HG03039 (cell line): ENCODE results near the gene GALNS.
"Not testable (repeated sequence)": the region's sequence is repeated elsewhere in the genome, so short reads cannot be mapped to it uniquely, and the experiment has no call there.

Experiments
- ATAC-seq: cut with Tn5 transposase; IDR thresholded peaks from one replicate; pipeline ENCODE4 v1.9.1; 2021; ENCODE audit warnings: mild to moderate bottlenecking, moderate library complexity; ENCODE audit not compliant: unreplicated experiment

The GALNS gene

GRCh38 chr16:88889702-88890352 is 33.1 kb upstream of the GALNS start:
- not testable (repeated sequence) for ATAC-seq

GRCh38 chr16:88888461-88889387 is 32.0 kb upstream of the GALNS start:
- ATAC-seq: no peak

- no peak for ATAC-seq
Observed at GRCh38 chr16:88888057-88888456, 31.3 kb upstream of the GALNS start.

GRCh38 chr16:88886845-88887521 is 30.2 kb upstream of the GALNS start:
- no peak for ATAC-seq

- ATAC-seq: no peak
Observed at GRCh38 chr16:88886420-88886844, 29.7 kb upstream of the GALNS start.

GRCh38 chr16:88885693-88886280 is 29.0 kb upstream of the GALNS start:
- no peak for ATAC-seq

GRCh38 chr16:88884569-88885271 is 28.0 kb upstream of the GALNS start:
- ATAC-seq: no peak

GRCh38 chr16:88883946-88884345 is 27.2 kb upstream of the GALNS start:
- ATAC-seq: no peak

GRCh38 chr16:88883117-88883895 is 26.6 kb upstream of the GALNS start:
- no peak for ATAC-seq

- ATAC-seq: no peak
Observed at GRCh38 chr16:88882358-88883030, 25.7 kb upstream of the GALNS start.

GRCh38 chr16:88881675-88882357 is 25.1 kb upstream of the GALNS start:
- ATAC-seq: no peak

- no peak for ATAC-seq
Observed at GRCh38 chr16:88881007-88881615, 24.4 kb upstream of the GALNS start.

GRCh38 chr16:88880226-88881006 is 23.7 kb upstream of the GALNS start:
- ATAC-seq: no peak

GRCh38 chr16:88879788-88880055 is 23.0 kb upstream of the GALNS start:
- ATAC-seq: no peak

- no peak for ATAC-seq
Observed at GRCh38 chr16:88878967-88879787, 22.4 kb upstream of the GALNS start.

- ATAC-seq: no peak
Observed at GRCh38 chr16:88878356-88878755, 21.6 kb upstream of the GALNS start.
